Suppressor macrophage treated with lipopolysaccharide for 4 hours (primary cell): ENCODE measurements around the gene PAFAH1B1.

Experiments used
- DNase-seq: peaks from one replicate; pipeline ENCODE4 v3.0.0-alpha.2; 2020

The PAFAH1B1 gene

GRCh38 chr17:2723505-2723996, 130.1 kb downstream of the PAFAH1B1 start:
- no peak for DNase-seq

- no peak for DNase-seq
Measured at GRCh38 chr17:2723997-2724783, 130.7 kb downstream of the PAFAH1B1 start.

- DNase-seq = peak; percentile 61
Measured at GRCh38 chr17:2724784-2725164, 131.3 kb downstream of the PAFAH1B1 start.

- DNase-seq = no peak
Measured at GRCh38 chr17:2730764-2731353, 137.4 kb downstream of the PAFAH1B1 start.

- no peak for DNase-seq
Measured at GRCh38 chr17:2731807-2732206, 138.4 kb downstream of the PAFAH1B1 start.

GRCh38 chr17:2734939-2735338, 141.5 kb downstream of the PAFAH1B1 start:
- no peak for DNase-seq
